Suppressor macrophage treated with lipopolysaccharide for 4 hours (primary cell): Measurements from ENCODE around the gene TREH.
"Not testable (repeated sequence)": the region's sequence is repeated elsewhere in the genome, so short reads cannot be mapped to it uniquely, and the experiment has no call there.

Experiments used
- DNase-seq: peaks from one replicate; pipeline ENCODE4 v3.0.0-alpha.2; 2020

Gene TREH

DNA sequence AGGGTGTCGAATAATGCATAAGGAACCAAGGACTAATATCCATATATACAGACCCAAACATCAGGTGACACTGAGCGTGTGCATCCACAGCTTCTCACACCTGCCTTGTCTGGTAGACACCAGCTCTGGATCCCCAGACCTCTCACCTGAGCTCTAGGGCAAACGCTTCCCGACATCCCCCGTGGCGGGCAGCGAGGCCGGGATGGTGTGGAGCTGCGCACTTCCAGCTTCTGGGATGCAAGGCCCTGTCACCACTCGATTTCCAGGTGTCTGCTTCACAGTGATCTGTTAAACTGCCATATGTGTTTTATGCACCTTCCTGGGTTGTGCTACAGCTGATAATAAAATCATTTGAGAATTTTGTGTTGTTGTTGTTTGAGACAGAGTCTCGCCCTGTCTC is 15.3 kb upstream of the TREH start:
- DNase-seq = no peak

DNA sequence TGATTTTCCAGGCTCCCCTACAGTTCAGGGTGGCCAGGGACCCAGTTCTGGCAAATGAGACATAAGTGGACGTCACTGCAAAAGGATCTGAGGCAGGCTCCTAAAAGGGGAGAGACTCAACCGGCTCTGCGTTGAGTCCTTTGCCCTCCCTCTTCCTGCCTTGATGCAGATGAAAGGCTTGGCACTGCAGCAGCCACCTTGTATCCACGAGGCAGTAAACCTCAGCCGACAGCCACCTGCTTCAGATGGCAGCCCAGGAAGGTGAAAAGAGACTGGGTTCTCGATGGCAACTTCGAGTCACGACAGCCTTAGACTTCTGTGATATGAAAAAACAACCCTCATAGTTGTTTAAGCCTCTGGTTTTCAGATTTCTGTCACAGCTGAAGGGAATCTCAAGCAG is 14.7 kb upstream of the TREH start:
- no peak for DNase-seq

DNA sequence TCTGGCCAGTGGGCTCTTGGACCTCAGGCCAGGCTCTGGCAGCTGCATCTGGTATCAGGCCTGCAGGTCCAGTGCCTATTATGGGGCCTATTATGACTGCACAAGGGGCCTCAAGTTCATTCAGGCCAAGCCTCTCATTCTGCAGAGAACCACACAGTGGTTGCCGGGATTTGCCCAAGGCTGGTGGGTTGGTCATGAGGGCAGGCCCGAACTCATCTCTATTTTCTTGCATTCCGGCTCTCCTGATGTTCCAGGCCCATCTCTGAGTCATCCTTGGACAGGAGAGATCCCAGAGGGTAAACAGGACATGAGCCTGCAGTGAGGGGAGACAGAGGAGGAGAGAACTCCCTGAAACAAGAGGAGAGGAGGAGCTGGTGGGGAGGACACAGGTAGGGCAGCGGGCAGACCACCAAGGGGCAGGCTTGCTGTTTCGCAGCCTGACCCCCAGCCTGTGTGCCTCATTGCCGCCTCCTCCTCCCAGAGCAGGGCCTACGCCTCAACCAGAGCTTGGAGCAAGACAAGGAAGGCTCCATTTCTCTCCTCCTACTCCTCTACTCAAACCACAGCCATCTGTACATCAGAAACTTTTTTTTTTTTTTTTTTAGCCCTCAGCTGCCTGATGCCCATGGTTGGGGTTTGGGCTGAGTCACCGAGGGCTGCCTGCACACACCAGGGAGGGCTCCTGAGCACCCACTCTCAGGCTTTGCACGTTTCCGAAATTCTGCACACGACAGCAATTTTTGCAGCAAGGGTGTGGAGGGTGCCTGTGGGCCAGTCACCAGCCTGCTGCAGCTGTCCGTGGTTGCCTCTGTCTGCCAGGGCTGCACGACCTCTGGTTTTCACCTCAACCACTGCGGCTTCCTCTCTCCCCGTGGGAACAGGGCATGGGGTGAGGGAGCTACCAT is 12.7 kb upstream of the TREH start:
- DNase-seq = no peak

DNA sequence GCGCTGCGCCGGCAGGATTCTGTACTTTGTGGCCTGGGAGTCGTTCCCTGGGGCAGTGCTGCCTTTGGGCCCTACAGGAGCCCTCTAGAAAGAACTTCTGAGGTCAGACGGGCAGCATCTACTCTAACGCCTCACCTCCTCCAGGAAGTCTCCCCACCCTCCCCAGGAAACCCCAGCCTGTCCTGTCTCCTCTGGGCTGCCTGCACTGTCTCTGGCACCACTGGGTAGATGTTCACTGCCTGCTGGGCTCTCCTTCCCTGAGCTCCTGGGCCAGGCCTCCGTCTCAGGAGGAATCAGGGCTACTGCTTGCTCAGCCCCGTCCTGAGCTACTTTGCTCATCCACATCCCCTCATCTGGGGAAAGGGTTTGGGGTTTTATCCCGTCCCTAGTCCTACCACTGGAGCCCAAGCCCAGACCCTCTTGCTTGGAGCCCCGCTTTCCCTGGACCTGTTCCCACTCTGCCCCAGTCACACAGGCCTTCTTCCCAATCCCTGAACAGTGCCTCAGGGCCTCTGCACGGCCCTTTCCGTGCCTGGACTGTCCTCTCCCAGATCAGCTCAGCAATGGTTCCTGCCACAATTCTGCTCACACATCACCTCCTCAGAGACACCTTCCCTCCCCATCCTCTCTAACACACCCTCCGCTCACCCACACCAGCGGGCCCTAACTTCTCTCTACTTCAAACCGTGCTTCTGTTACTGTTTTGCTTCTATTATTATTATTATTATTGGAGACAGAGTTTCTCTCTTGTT is 11.3 kb upstream of the TREH start:
- no peak for DNase-seq

DNA sequence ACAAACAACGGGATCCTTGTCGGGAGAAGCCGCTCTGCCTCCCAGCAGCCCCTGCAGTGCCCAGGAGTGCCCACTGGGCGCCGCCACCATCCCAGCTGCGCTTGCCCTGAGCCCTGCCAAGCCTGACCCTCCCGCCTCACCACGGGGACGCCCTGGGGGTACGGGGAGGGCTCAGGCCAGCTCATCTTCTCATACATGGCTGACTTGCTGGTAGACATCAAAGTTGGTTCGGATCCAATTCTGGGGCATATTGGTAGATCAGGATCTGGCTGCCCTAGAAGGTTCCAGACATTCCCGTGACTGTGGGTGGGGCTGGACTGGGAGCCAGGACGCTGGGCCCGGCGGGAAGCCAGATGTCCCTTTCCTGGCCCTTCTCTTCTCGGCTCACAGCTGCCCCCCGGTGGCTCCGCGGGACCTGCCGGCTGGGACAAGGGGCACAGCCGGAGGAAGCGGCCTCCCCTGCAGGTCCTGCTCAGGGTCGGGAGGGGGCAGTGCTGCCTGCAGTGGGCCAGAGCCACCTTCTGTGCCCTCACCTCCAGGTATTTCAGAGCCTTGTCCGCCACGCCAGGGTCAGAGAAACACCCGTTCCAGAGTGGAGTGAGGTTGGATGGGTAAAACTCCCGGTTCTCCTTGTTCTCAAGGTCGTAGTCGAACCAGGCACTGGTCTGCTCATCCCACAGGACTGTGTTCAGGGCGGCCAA is 10.6 kb upstream of the TREH start:
- DNase-seq = peak; percentile 94

DNA sequence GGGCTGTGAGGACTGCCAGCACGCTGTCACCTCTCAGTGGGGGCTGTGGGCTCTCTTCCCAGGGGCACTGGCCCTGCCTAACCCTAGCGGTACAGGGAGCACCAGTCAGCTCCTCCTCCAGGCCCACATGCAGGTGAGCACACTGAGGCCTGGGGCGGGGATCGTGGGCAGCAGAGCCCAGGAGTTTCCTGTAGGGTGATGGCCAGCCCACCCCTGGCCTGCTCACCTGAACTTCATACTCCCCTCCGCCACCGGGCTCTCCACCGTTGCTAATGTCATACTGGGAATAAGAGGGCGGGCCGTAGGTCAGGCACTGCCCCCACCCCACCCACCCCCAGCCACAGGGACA is 10.0 kb upstream of the TREH start:
- no peak for DNase-seq

DNA sequence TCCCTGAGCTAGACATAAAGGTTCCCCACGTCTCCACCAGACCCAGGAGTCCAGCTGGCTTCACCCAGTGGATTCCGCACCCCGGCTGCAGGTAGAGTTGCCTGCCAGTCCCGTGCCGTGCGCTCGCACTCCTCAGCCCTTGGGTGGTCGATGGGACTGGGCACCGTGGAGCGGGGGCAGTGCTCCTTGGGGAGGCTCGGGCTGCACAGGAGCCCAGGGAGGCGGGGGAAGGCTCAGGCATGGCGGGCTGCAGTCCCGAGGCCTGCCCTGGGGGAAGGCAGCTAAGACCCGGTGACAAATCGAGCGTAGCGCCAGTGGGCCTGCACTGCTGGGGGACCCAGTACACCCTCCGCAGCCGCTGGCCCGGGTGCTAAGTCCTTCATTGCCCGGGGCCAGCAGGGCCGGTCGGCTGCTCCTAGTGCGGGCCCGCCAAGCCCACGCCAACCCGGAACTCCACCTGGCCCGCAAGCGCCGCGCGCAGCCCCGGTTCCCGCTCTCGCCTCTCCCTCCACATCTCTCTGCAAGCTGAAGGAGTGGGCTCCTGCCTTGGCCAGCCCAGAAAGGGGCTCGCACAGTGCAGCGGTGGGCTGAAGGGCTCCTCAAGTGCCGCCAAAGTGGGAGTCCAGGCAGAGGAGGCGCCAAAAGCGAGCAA is 9.5 kb upstream of the TREH start:
- DNase-seq = no peak

DNA sequence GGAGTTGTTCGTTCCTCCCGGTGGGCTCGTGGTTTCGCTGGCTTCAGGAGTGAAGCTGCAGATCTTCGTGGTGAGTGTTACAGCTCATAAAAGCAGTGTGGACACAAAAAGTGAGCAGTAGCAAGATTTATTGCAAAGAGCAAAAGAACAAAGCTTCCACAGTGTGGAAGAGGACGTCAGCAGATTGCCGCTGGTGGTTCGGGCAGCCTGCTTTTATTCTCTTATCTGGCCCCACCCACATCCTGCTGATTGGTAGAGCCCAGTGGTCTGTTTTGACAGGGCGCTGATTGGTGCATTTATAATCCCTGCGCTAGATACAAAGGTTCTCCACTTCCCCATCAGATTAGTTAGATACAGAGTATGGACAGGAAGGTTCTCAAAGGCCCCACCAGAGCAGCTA is 8.9 kb upstream of the TREH start:
- not testable (repeated sequence) for DNase-seq

DNA sequence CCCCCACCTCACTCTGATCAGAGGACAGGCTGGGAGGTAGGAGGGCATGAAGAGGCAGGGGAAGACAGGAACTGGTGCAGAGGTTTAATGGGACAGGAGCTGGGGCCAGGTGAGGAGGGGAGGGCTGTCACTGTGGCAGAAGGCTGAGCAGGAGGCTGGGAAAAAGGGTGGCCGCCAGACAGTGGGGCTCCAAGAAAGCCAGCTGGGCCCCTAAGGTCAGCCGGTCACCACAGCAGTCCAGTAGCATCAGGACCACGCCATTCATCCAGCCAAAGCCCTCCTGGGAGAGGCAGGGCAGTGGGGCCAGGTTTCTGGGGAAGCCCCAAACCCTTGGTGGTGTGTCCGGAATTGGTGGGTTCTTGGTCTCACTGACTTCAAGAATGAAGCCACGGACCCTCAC is 8.5 kb upstream of the TREH start:
- no peak for DNase-seq

DNA sequence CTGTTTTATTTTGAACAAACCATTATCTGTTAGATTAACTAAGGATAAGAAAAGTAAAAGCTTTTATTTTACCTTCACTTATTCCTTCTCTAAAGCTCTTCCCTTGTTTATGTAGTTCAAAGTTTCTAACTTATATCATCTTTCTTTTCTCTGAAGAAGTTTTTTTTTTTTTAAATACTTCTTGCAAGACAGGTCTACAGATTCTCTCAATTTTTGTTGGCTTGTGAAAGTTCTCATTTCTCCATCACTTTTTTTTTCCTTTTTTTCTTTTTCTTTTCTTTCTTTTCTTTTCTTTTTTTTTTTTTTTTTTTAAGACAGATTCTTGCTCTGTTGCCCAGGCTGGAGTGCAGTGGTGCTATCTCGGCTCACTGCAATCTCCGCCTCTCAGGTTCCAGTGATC is 4.7 kb upstream of the TREH start:
- DNase-seq = no peak

DNA sequence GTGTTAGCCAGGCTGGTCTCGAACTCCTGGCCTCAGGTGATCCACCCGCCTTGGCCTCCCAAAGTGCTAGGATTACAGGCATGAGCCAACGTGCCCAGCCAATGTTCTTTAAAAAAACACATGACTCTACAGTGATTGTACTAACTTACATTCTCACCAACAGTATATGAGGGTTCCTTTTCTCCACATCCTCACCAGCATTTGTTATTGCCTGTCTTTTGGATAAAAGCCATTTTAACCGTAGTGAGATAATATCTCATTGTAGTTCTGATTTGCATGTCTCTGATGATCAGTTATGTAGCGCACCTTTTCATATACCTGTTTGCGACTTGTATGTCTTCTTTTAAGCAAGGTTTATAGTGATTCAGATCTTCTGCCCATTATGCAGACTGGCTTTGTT is 3.5 kb upstream of the TREH start:
- not testable (repeated sequence) for DNase-seq

DNA sequence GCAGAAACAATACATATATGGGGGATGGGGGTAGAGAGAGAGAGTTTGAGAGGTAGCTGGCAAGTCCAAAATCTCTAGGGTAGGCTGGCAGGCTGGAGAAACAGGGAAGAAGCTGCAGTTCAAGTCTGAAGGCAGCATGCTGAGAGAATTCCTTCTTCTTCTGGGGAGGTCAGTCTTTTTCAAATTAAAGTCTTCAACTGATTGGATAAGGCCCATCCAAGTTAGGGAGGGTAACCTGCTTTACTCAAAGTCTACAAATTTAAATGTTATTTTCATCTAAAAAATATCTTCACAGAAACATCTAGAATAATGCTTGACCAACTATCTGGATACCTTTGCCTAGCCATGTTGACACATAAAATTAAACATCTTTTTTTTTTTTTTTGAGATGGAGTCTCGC is 2.9 kb upstream of the TREH start:
- no peak for DNase-seq

DNA sequence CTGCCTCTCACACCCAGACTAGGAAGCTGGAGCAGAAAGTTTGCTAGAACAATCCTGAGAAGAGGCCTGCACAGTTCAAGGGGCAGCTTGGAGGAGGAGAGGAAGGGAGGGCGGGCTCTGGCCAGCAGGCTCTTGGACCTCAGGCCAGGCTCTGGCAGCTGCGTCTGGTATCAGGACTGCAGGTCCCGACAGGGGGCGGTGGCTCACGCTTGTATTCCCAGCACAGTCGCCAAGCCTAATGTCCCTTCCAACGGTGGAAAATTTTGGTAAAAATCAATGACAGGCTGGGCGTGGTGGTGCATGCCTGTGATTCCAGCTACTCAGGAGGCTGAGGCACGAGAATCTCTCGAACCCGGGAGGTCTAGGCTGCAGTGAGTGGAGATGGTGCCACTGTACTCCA is 542 bp downstream of the TREH start:
- DNase-seq = not testable (repeated sequence)

DNA sequence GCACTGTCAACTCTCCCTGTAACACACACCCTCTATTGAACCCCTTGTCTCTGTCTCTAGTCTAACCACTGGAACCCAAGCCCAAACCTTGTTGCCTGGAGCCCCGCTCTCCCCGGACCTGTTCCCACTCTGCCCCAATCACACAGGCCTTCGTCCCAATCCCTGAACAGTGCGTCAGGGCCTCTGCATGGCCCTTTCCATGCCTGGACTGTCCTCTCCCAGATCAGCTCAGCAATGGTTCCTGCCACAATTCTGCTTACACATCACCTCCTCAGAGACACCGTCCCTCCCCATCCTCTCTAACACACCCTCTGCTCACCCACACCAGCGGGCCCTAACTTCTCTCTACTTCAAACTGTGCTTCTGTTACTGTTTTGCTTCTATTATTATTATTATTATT is 1.5 kb downstream of the TREH start:
- DNase-seq = no peak

DNA sequence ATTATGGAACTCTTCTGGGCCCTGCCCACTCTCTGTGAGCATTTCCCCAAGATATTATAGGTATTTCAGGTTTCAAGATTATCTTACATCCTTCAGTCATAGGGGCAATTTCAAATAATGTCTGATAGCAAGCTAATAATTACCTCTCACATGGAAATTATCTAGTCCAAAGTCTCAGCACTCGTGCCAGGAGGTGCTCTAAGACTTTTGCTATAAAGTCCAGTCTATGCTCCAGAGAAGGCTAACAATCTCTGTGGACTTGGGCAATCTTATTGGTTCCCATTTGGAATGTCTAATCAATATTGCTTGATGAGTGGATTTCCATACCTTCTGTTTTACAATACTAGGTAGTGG is 5.4 kb downstream of the TREH start:
- DNase-seq = no peak

DNA sequence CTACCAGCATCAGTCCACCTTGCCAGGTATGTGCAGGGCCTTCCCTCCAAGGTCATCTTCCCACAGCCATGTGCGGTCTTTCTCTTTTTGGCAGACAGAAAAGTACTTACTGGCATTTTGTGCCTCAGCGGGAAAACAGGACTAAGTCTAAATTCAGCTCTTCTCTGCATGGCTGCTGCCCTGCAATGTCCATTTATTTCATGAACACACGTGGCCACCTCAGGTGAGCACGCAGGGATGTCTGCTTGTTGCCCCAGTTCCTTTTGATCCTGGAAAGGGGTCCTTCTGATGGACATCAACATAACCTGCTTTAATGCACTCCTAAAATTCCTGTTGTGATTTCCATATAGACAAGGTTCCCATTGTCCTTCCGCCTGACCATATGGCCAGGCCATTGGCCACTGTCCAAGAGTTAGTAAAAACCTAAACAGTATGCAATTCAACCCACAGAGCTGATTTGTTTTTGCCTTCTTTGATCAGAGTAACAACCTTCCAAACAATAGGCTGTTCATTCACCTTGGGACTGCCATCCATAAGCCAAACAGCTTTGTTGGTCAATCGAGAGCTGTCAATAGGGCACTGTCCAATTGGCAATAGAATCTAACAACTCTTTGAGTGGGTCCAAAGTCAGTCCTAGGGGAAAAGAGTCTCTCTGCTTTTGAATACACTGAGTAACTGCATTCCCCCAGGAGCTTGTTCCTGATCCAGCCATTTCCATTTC is 5.9 kb downstream of the TREH start:
- DNase-seq = no peak

DNA sequence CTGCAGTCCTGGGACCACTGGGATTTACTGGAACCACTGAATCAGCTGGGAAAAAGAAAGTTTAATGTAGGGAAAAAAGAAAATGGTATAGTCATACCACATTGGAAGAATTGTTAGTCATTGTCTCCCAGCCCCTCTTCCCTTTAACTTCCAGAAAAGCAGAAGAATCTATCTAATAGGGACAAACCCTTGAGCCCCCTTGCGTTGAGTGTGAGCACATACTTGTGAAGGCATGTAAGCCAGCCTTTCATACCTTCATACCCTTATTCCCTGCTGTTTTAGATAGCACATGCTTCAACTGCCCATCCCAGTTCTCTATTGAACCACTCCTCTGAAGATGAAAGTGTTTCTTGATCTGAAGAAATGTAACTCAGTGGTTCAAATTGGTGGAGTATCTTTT is 6.6 kb downstream of the TREH start:
- peak; percentile 39 for DNase-seq

DNA sequence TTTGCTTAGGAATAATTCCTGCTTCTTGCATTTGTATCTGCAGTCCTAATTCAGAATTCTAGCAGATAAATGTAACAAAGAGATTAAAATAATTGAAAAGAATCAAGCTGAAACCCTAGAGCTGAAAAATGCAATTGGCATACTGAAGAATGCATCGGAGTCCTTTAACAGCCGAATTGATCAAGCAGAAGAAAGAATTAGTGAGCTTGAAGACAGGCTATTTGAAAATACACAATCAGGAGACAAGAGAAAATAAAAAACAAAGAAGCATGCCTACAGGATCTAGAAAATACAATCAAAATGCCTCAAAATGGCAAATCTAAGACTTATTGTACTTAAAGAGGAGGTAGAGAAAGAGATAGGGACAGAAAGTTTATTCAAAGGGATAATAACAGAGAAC is 8.2 kb downstream of the TREH start:
- DNase-seq = no peak

DNA sequence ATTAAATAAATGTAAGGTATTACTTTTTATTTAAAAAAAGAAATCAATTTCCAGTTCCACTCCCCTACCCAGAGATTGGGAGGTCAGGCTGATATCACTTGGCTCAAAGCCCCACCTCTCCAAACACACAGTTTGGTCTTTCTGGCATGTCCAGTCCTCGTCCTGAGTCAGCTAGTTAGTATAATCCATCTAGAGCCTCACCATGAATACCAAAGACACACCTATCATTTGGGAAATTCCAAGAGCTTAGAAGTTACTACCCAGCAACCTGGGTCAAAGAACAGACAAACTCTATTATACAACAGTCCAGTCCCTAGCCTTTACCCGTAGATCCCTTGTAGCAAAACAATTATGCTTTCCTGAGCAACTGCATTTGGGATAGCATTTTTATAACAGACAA is 9.4 kb downstream of the TREH start:
- no peak for DNase-seq

DNA sequence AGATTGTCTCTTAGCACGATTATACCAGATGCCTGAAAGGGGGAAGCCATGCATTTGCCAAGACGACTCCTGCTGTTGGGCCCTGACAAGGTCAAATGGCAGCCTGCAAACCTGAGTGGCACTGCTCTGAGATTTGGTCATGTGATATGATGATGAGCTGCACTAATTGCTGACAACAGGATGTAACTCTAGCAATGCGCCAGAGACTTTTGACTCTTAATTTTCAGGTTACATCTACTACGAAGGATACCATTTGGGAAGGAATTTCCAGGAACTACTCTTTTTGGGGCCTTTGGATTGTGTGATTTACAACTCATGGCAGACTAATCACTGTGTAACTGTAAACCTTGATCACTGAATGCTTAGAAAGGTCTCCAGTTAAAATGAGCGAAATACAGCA is 13.1 kb downstream of the TREH start:
- DNase-seq = no peak

DNA sequence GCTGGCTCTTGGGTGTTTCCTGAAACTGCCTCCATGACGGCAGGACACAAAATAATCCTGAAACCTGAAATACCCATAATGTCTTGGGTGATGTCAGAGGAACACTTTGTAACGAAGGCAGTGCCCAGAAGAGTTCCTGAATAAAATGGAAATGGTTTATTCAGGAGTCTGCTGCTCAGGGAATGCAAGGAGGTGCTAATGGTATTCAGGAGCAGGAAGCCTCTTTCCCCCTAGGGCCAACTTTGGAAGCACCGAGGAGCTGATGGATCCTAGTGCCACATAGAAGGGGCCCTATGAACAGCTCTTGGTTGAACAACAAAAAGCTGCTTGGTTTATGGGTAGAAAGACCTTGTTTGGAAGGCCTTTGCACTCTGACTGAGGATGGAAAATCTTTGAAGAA is 15.5 kb downstream of the TREH start:
- no peak for DNase-seq

DNA sequence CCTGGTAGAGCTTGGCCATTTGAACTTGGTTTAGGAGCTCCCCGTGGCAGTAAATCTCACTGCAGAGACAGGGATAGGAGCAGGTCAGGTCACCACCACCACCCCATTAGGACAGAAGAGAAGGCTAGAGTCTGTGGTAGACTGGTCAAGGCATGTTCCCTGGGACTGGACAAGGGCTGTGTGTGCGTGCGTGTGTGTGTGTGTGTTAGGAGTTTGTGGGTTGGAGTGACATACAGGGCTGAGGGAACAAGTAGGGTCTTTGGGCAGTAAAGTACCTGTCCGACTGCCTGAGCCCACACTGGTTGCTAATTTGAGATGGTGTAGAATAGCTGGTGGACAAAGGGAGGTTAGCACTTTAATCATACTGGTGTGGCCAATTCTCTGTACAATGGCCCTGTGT is 16.1 kb downstream of the TREH start:
- no peak for DNase-seq
